H1 (cell line): Measurements from ENCODE around the gene MCM8. TPM values are rescaled to one million over a fixed set of nuclear protein-coding genes. Genes with fewer than 3 reads are reported as not detected.

Experiments
- CTCF ChIA-PET: fragments of 300-600 bp; sonication (Branson Sonifier 250); formaldehyde crosslinking; loops from one replicate; lab custom pipeline; 2021; ENCODE audit not compliant: partially characterized antibody; lab: Charles Lee
- POLR2A ChIA-PET: fragments of 300-600 bp; sonication (Branson Sonifier 250); formaldehyde crosslinking; loops from one replicate; lab custom pipeline; 2021; ENCODE audit warnings: inconsistent platforms; ENCODE audit not compliant: partially characterized antibody; lab: Charles Lee
- DNase-seq, 2 experiments: peaks; one replicate each; pipeline versions ENCODE4 v3.0.0 to v3.0.0-alpha.2; 2010 to 2022; ENCODE audit warnings: low spot score in 2 of 2, low read depth in 1 of 2, mixed read lengths in 1 of 2
- FAIRE-seq: peaks from 2 replicates; lab custom pipeline; 2011; peaks lifted over from hg19 to GRCh38; lab: Jason Lieb, UNC
- H2AFZ ChIP-seq: 2 replicates; pipeline ENCODE4 v1.8.1; 2012; ENCODE audit warnings: low read length, inconsistent platforms
- H2AK5ac ChIP-seq: 2 replicates; pipeline ENCODE4 v1.6.1; 2013; ENCODE audit warnings: low read depth, low read length
- H2BK120ac ChIP-seq: replicated peaks from 2 replicates; pipeline ENCODE3; 2013; ENCODE audit warnings: low read depth, low read length, inconsistent platforms
- H2BK12ac ChIP-seq: 2 replicates; pipeline ENCODE4 v1.6.1; 2013; ENCODE audit warnings: low read depth, low read length
- H2BK15ac ChIP-seq: 2 replicates; pipeline ENCODE4 v1.6.1; 2013; ENCODE audit warnings: low read length
- H2BK20ac ChIP-seq: 2 replicates; pipeline ENCODE4 v1.6.1; 2013; ENCODE audit warnings: low read length
- H2BK5ac ChIP-seq: 2 replicates; pipeline ENCODE4 v1.6.1; 2013; ENCODE audit warnings: low read depth, low read length
- H3K14ac ChIP-seq: 2 replicates; pipeline ENCODE4 v1.6.1; 2013; ENCODE audit warnings: inconsistent platforms; ENCODE audit not compliant: insufficient read length
- H3K18ac ChIP-seq: 2 replicates; pipeline ENCODE4 v1.6.1; 2013; ENCODE audit warnings: low read length; ENCODE audit errors: extremely low read depth
- H3K23ac ChIP-seq: 2 replicates; pipeline ENCODE4 v1.6.1; 2013; ENCODE audit warnings: inconsistent platforms; ENCODE audit not compliant: insufficient read length
- H3K23me2 ChIP-seq: 2 replicates; pipeline ENCODE4 v1.6.1; 2013; ENCODE audit warnings: low read depth, low read length
- H3K27ac ChIP-seq: 2 replicates; pipeline ENCODE4 v1.6.1; 2011; ENCODE audit warnings: low read depth, low read length, inconsistent platforms
- H3K27me3 ChIP-seq, 4 experiments: replicated peaks in 1 of 4; 1 replicate in 1 of 4; 2 replicates in 3 of 4; pipeline versions ENCODE4 v1.6.1 to v1.8.1; 2011 to 2013; ENCODE audit warnings: low read length in 3 of 4, mild to moderate bottlenecking in 3 of 4, inconsistent platforms in 2 of 4, mixed read lengths in 2 of 4, moderate library complexity in 1 of 4; ENCODE audit not compliant: control insufficient read depth in 3 of 4, insufficient read depth in 3 of 4; ENCODE audit errors: extremely low read depth in 1 of 4
- H3K36me3 ChIP-seq, 4 experiments: 2 replicates each; pipeline versions ENCODE4 v1.6.1 to v1.8.1; 2011 to 2013; ENCODE audit warnings: mild to moderate bottlenecking in 4 of 4, low read length in 3 of 4, moderate library complexity in 2 of 4, control low read depth in 1 of 4, inconsistent platforms in 1 of 4; ENCODE audit not compliant: insufficient read depth in 4 of 4, control insufficient read depth in 2 of 4
- H3K4ac ChIP-seq: replicated peaks from 2 replicates; pipeline ENCODE3; 2013; ENCODE audit warnings: low read length, low read depth, mixed read lengths, inconsistent platforms; ENCODE audit not compliant: insufficient read length
- H3K4me1 ChIP-seq, 4 experiments: replicated peaks in 1 of 4; 1 replicate in 1 of 4; 2 replicates in 3 of 4; pipeline versions ENCODE4 v1.6.1 to v1.8.1; 2011 to 2013; ENCODE audit warnings: low read length in 3 of 4, inconsistent platforms in 2 of 4, mixed read lengths in 1 of 4; ENCODE audit not compliant: insufficient read depth in 4 of 4, control insufficient read depth in 3 of 4
- H3K4me2 ChIP-seq, 2 experiments: 2 replicates each; pipeline versions ENCODE4 v1.6.1 to v1.8.1; 2011 to 2013; ENCODE audit warnings: low read depth in 2 of 2, low read length in 2 of 2, control low read depth in 1 of 2, inconsistent platforms in 1 of 2, mild to moderate bottlenecking in 1 of 2; ENCODE audit not compliant: insufficient read depth in 1 of 2
- H3K4me3 ChIP-seq, 4 experiments: fragments of 200-600, 300-600 bp in 1 of 4; sonication (generic), shearing (Covaris generic), sonication (Bioruptor Twin) in 1 of 4; 2 replicates each; pipeline versions ENCODE4 v1.5.1 to v1.8.1; 2011 to 2016; ENCODE audit warnings: low read length in 4 of 4, low read depth in 3 of 4, control low read depth in 2 of 4, inconsistent platforms in 2 of 4, mild to moderate bottlenecking in 2 of 4, mixed read lengths in 1 of 4, moderate library complexity in 1 of 4; ENCODE audit not compliant: insufficient read depth in 2 of 4; ENCODE audit errors: extremely low read depth in 1 of 4
- H3K56ac ChIP-seq: replicated peaks from 2 replicates; pipeline ENCODE3; 2013; ENCODE audit warnings: low read depth, mild to moderate bottlenecking, mixed read lengths, low read length, inconsistent platforms; ENCODE audit not compliant: insufficient read length
- H3K79me1 ChIP-seq: 2 replicates; pipeline ENCODE4 v1.6.1; 2013; ENCODE audit warnings: low read depth, low read length, control low read depth
- H3K79me2 ChIP-seq, 2 experiments: 2 replicates each; pipeline versions ENCODE4 v1.6.1 to v1.8.1; 2012 to 2013; ENCODE audit warnings: low read length in 2 of 2, mild to moderate bottlenecking in 2 of 2, inconsistent platforms in 1 of 2; ENCODE audit not compliant: insufficient read depth in 2 of 2, control insufficient read depth in 1 of 2
- H3K9ac ChIP-seq, 4 experiments: replicated peaks in 1 of 4; 1 replicate in 1 of 4; 2 replicates in 3 of 4; pipeline versions ENCODE4 v1.6.1 to v1.8.1; 2011 to 2013; ENCODE audit warnings: low read depth in 3 of 4, low read length in 3 of 4, control low read depth in 2 of 4, mild to moderate bottlenecking in 2 of 4, moderate library complexity in 2 of 4, inconsistent platforms in 1 of 4; ENCODE audit errors: extremely low read depth in 1 of 4
- H3K9me3 ChIP-seq, 2 experiments: 2 replicates each; pipeline versions ENCODE4 v1.6.1 to v1.8.1; 2012 to 2013; ENCODE audit warnings: mild to moderate bottlenecking in 2 of 2, moderate library complexity in 2 of 2, control low read depth in 1 of 2, inconsistent platforms in 1 of 2, low read depth in 1 of 2, low read length in 1 of 2, mixed read lengths in 1 of 2; ENCODE audit not compliant: insufficient read depth in 2 of 2
- H4K20me1 ChIP-seq, 2 experiments: replicated peaks in 1 of 2; 2 replicates each; pipeline versions ENCODE3 to v1.8.1; 2011 to 2013; ENCODE audit warnings: inconsistent platforms in 2 of 2, low read length in 2 of 2, mild to moderate bottlenecking in 1 of 2; ENCODE audit not compliant: insufficient read depth in 2 of 2, control insufficient read depth in 1 of 2
- H4K5ac ChIP-seq: 2 replicates; pipeline ENCODE4 v1.6.1; 2013; ENCODE audit warnings: low read length, low read depth, mixed read lengths, inconsistent platforms; ENCODE audit not compliant: insufficient read length
- H4K8ac ChIP-seq: 2 replicates; pipeline ENCODE4 v1.8.0; 2013; ENCODE audit warnings: mild to moderate bottlenecking, moderate library complexity, low read length, inconsistent platforms; ENCODE audit not compliant: insufficient read depth; ENCODE audit errors: extremely low read depth
- H4K91ac ChIP-seq: replicated peaks from 2 replicates; pipeline ENCODE3; 2013; ENCODE audit warnings: low read length, mixed read lengths, inconsistent platforms; ENCODE audit not compliant: insufficient read length
- ATF3 ChIP-seq: IDR thresholded peaks from 2 replicates; pipeline ENCODE4 v1.6.1; 2011; ENCODE audit warnings: low read depth, mild to moderate bottlenecking, low read length; ENCODE audit not compliant: insufficient read depth
- BACH1 ChIP-seq: IDR thresholded peaks from 2 replicates; pipeline ENCODE4 v1.6.1; 2012; ENCODE audit warnings: low read length, improper control_type of control experiment
- BCL11A ChIP-seq, 2 experiments: IDR thresholded peaks; one replicate each; pipeline ENCODE4 v1.6.1; 2011; ENCODE audit warnings: low read depth in 2 of 2, low read length in 2 of 2, mild to moderate bottlenecking in 2 of 2
- BRCA1 ChIP-seq: IDR thresholded peaks from 2 replicates; pipeline ENCODE4 v1.6.1; 2012; ENCODE audit warnings: low read depth, low read length, improper control_type of control experiment
- CEBPB ChIP-seq: IDR thresholded peaks from 2 replicates; pipeline ENCODE4 v1.6.1; 2012; ENCODE audit warnings: low read depth, low read length
- CHD2 ChIP-seq: IDR thresholded peaks from 2 replicates; pipeline ENCODE4 v1.6.1; 2012; ENCODE audit warnings: low read length, improper control_type of control experiment
- E2F6 ChIP-seq: IDR thresholded peaks from 2 replicates; pipeline ENCODE4 v1.6.1; 2012; ENCODE audit warnings: inconsistent platforms
- PHF8 ChIP-seq: fragments of 200-600 bp; sonication (generic); conservative IDR thresholded peaks from 2 replicates; pipeline ENCODE4 v1.7.1; 2012; ENCODE audit warnings: low read depth, mild to moderate bottlenecking, inconsistent platforms, low read length, moderate library complexity
- SP1 ChIP-seq: IDR thresholded peaks from 2 replicates; pipeline ENCODE4 v1.6.1; 2011; ENCODE audit warnings: low read depth, low read length
- TBP ChIP-seq: IDR thresholded peaks from 2 replicates; pipeline ENCODE4 v1.6.1; 2011; ENCODE audit warnings: low read depth, low read length, improper control_type of control experiment
- TCF12 ChIP-seq: IDR thresholded peaks from 2 replicates; pipeline ENCODE4 v1.6.1; 2011; ENCODE audit warnings: low read depth, mild to moderate bottlenecking, low read length
- TEAD4 ChIP-seq: IDR thresholded peaks from 2 replicates; pipeline ENCODE4 v1.6.1; 2012; ENCODE audit warnings: low read depth, low read length, inconsistent platforms, mixed read lengths
- USF2 ChIP-seq: IDR thresholded peaks from 2 replicates; pipeline ENCODE4 v1.6.1; 2011; ENCODE audit warnings: low read length, improper control_type of control experiment
- WGBS, 2 experiments: shearing (Covaris generic) in 1 of 2; methylation state at CpG; one replicate each; pipeline versions ENCODE4 v1.1.6 to v1.1.7; 2013 to 2015; ENCODE audit warnings: low lambda C conversion rate in 2 of 2, mixed read lengths in 2 of 2, inconsistent platforms in 1 of 2, low coverage in 1 of 2, missing lambda C conversion rate in 1 of 2; ENCODE audit not compliant: insufficient replicate concordance in 2 of 2, insufficient coverage in 1 of 2, insufficient read length in 1 of 2; ENCODE audit errors: extremely low coverage in 1 of 2, missing lambda C conversion rate in 1 of 2; 5-methylcytosine and 5-hydroxymethylcytosine counted together
- polyA plus RNA-seq, 7 experiments: library from polyadenylated mRNA; depleted of rRNA in 3 of 7; stranded (reverse) in 5 of 7; unstranded in 2 of 7; fragments of >200 nt in 5 of 7; fragments of 200-250 nt in 2 of 7; gene quantifications; 1 replicate in 5 of 7; 2 replicates in 1 of 7; 4 replicates in 1 of 7; pipeline versions ENCODE4 v1.2.1 to v1.2.3, GENCODE V29; 2011 to 2013; ENCODE audit warnings: missing spikeins in 2 of 7, mixed read lengths in 2 of 7
- total RNA-seq: library from RNA; stranded (reverse); fragmentation: NEBNext Ultra II Directional; extraction: Animal tissue kit (Norgen Biotek cat#: 25700); gene quantifications from 2 replicates; pipeline ENCODE4 v1.2.1, GENCODE V29; 2021

The MCM8 gene
- total and polyA plus RNA-seq, 2 of the 8 experiments (the other 6 are each of a cell fraction or from before 2014, with no cell fraction given): 7.1 to 31.9 TPM

GRCh38 chr20:5968462-5968861, 18.0 kb downstream of the MCM8 start:
- no peak overlapping the region for H3K18ac ChIP-seq
- H3K14ac ChIP-seq: no peak overlapping the region
- no peak overlapping the region for H4K91ac ChIP-seq
- H3K23me2 ChIP-seq: no peaks in the 10 kb centered on the region
- peaks cover 28 to 36% of the 10 kb centered on the region in 2 experiments for H4K20me1 ChIP-seq
- ChIA-PET POLR2A (interaction anchor here (1.5 kb wide), 1 partner anchor 10 kb away, joined by 3 read pairs; no protein-coding TSS in a partner anchor), CTCF (interaction anchor here (0.9 to 1.1 kb wide), 2 partner anchors 106 to 458 kb away, joined by 3 to 4 read pairs; no protein-coding TSS in a partner anchor)
- no peak overlapping the region for H2AFZ ChIP-seq
- H3K9me3 ChIP-seq: no peaks in the 10 kb centered on the region
- no peak overlapping the region for H4K8ac ChIP-seq
- H2BK20ac ChIP-seq: no peak overlapping the region
- 89% methylated on average over 3 of the region's 3 CpGs; no CpG with 5 or more reads in 1 of the 2 experiments for WGBS, 2 experiments
- H3K4ac ChIP-seq: no peak overlapping the region
- DNase-seq: no peak
- H2AK5ac ChIP-seq: no peak overlapping the region
- no peak overlapping the region for H2BK12ac ChIP-seq
- no peak overlapping the region for H3K56ac ChIP-seq
- H3K4me2 ChIP-seq: no peak overlapping the region
- peaks cover 13 to 58% (median 34%) of the 10 kb centered on the region in 4 experiments for H3K27me3 ChIP-seq
- H3K27ac ChIP-seq: no peak overlapping the region
- no peak overlapping the region for H2BK5ac ChIP-seq
- H2BK15ac ChIP-seq: no peak overlapping the region
- peaks cover 0 to 14% (median 4%) of the 10 kb centered on the region in 4 experiments; a peak in 2 of 7 replicates for H3K4me1 ChIP-seq
- H3K9ac ChIP-seq: no peak overlapping the region
- peaks cover 0 to 53% (median 26%) of the 10 kb centered on the region in 4 experiments; a peak in 7 of 8 replicates for H3K36me3 ChIP-seq
- no peak overlapping the region for H4K5ac ChIP-seq
- H3K23ac ChIP-seq: no peak overlapping the region
- no peak for FAIRE-seq
- H3K79me2 ChIP-seq: no peaks in the 10 kb centered on the region
- no peak overlapping the region for H3K4me3 ChIP-seq
- no peak overlapping the region for H2BK120ac ChIP-seq
- H3K79me1 ChIP-seq: no peaks in the 10 kb centered on the region
- TF ChIP-seq TEAD4 (no peak), CHD2 (no peak), PHF8 (no peak), BCL11A (IDR thresholded peaks at IDR 0.05; ENCODE audit: low read depth in 2 of 2, low read length in 2 of 2) (no peak), E2F6 (no peak), BACH1 (no peak), TBP (no peak), ATF3 (no peak), SP1 (no peak), USF2 (no peak), BRCA1 (no peak), CEBPB (no peak), TCF12 (no peak)
